SIG-M5 treated with dmso at 0.1 percent for 504 hours (cell line): Measurements from ENCODE around the gene C1orf232.
A peak's percentile ranks its signal among the peaks of the same experiment; 100 is the strongest.

Source experiments
- DNase-seq: peaks from one replicate; lab custom pipeline; 2025; ENCODE audit not compliant: unreplicated experiment; lab: John Stamatoyannopoulos, UW

The C1orf232 gene

GRCh38 chr1:26180010-26180506 lies 11.3 kb upstream of the C1orf232 start:
- no peak for DNase-seq

GRCh38 chr1:26177182-26177684 lies 8.5 kb upstream of the C1orf232 start, which contains the start of gene CNKSR1:
Gene CNKSR1 (plus strand): TSS chr1:26177491. CDS start chr1:26177548, 57 bp downstream.
- DNase-seq: peak; percentile 40

DNA sequence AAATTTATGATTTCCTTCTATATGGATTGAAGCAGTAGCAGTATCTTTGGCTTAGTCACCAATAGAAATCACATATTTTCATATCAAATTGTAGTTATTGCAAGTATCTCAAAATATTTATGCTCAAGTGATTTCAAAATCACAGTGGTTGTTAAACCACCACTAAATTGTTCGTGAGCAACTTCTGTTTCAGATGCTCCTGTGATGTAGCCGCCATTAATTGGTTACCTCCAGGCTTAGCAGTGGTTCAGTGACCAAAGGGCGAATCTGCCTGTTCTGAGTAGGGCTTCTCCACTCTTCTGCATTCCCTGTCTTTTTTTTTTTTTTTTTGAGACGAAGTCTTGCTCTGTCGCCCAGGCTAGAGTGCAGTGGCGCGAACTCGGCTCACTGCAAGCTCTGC lies 6.6 kb upstream of the C1orf232 start:
- no peak for DNase-seq

DNA sequence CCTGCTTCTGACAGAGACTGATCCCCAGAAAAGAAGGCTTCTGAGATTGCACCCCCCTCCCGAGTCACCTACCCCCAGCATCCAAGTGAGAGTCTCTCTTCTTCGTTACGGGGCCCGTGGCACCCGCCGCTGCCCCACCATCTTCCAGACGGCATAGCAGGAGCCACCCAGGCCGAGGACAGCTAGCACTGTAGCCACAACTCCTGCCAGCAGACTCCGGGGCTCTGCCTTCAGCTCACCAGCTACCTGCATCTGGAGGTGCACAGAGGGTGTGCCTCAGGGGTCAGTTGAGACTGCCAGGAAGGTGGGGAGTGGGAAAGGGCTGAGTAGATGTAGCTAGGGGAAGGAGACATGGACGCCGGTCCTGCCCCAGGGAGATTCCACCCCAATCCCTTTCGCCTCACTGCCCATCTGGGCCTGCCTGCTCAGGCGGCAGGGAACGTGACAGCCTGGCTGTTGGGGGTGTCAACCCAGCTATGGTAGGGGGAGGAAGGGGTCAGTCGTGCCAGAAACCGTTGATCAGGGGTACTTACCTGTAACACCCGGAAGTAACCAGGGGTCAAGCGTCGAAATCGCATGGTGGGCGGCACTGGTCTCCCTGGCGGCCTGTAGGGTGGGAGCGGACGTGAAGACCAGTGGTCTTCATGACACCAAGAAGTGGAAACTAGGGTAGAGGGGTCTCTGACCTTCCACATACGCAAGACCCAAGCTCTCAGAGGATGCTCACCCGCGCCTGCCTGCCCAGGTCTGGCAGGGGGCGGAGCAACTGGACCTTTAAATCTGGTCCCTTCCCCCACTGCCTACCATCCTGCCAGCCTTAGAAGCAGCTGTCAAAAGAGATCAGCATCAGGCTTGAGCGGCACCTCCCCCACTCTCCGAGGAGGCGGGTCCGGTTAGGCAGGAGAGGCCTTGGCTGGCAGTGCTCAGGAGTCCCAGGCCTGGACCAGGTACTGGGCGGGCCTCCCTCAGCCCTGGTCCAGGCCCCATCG lies 2.6 kb upstream of the C1orf232 start, which contains the start of gene ZNF593OS:
TSS of gene ZNF593OS (minus strand) at position 749 of the 989 bp plus-strand sequence. CDS start at position 578, 171 bp downstream.
- DNase-seq: no peak

DNA sequence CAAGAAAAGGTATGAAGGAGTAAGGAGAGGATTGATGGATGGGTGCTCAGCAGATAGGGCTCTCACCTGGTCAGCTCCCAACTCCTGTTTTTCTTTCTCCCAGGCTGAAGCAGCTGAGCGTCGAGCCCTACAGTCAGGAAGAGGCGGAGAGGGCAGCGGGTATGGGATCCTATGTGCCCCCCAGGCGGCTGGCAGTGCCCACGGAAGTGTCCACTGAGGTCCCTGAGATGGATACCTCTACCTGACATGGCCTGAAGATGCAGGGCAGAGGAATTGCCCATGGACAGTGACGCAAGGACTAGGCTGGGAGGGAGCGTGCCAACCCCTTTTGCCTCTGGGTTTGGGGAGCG lies 1.7 kb upstream of the C1orf232 start:
- DNase-seq: no peak

- peak; percentile 86 for DNase-seq
These were observed 1.1 kb upstream of the C1orf232 start, which contains the start of gene ZNF593 for GRCh38 chr1:26169669-26170471. Gene ZNF593 (plus strand): TSS chr1:26169908. CDS start chr1:26169984, 76 bp downstream.

GRCh38 chr1:26169198-26169554 lies 413 bp upstream of the C1orf232 start:
- no peak for DNase-seq

- no peak for DNase-seq
These were observed 2.0 kb downstream of the C1orf232 start for GRCh38 chr1:26166719-26167281.

GRCh38 chr1:26164861-26165842 lies 3.6 kb downstream of the C1orf232 start:
- DNase-seq: no peak

DNA sequence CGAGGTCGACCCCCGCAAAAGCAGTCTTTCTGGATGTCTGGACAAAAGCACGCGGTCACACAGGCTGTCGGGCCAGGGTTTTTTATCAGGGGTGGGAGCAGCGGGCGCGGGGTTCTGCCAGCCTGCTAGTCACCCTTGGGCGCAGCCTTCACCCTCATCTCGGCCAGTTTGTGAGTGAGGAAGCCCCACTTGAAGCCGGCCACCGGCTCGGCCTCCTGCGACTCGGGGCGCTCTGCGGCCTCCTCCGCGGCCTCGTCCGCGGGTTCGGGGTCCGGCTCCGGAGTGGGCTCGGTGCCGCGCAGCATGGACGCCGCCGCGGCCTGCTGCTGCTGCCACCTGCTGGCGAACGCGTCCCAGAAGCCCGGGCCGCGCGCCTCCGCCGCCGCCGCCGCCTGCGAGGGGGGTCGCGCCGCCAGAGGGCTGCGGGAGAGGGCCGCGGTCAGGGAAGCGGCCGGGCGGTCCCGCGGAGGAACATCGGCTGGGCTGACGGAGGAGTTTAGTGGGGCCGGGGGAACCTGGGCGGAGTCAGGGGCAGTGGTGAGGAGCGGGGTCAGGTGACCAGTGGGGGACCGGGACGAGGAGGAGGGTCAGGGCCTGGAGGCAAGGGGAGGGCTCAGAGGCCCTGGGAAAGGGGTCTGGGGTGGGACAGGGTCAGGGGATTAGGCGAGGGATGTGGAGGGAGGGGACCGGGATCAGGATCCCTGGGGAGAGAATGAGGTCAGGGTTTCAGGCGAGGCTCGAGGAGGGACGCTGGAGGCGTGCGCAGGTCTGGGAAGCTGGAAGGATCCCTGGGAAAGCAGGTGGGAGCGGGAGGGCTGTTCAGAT lies 4.5 kb downstream of the C1orf232 start:
- DNase-seq: no peak

DNA sequence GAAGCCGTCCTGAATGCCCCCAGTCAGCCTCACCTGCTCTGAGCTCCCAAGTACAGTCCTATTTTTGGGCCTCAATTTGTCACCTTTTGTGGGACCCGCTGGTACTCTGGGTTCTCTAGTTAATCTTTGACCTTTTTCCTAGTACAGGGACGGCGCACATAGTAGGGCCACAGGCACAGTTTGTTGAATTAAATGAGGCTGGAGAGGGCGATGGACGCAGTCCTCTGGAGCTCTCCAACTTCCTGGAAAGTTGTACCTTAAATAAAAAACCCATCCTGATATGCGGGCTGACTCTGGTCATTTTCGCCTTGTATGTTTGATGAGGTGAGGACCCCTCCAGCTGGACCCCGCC lies 5.1 kb downstream of the C1orf232 start:
- no peak for DNase-seq

GRCh38 chr1:26162220-26162709 lies 6.5 kb downstream of the C1orf232 start:
- no peak for DNase-seq

- DNase-seq: peak; percentile 30
These were observed 7.1 kb downstream of the C1orf232 start for GRCh38 chr1:26161415-26162219.

DNA sequence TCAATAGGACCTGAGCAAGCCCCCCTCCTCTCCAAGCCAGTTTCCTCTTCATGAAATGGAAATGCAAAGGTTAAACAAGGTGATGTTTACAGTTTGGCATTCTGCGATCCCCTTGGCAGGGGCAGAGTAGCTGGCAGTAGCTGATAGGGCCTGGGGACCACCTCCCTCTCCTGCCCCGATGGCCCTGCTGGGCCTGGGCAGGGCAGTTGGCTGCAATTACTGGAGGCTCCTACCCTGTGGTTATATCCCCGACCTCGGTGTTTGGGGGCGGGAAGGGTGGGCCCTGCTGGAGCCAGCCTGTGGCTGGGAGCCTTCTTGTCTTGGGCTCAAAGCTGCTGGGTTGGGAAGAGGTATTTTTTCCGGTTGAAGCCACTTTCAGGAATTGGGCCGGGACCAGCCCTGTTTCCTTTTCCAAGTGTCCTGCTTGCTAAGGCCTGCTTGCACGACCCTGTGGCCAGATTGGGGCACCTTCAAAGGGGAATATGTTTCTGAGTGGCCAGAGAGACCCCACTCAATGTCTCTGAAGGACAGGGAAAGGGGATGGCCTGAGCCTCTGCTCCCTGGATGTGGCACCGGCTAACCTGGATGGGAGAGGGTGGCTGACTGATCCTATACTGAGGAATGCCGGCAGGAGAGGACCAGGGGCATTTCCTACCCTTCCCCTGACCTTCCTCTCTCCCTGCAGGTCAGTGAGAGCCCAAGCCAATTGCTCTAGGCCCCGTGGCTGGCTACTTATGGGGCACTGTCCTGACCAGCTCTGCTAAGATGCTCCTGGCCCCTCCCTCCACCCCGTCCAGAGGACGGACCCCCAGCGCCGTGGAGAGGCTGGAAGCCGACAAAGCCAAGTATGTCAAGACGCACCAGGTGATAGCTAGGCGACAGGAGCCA lies 8.0 kb downstream of the C1orf232 start:
- no peak for DNase-seq

GRCh38 chr1:26159743-26160039 lies 9.1 kb downstream of the C1orf232 start:
- DNase-seq: no peak

DNA sequence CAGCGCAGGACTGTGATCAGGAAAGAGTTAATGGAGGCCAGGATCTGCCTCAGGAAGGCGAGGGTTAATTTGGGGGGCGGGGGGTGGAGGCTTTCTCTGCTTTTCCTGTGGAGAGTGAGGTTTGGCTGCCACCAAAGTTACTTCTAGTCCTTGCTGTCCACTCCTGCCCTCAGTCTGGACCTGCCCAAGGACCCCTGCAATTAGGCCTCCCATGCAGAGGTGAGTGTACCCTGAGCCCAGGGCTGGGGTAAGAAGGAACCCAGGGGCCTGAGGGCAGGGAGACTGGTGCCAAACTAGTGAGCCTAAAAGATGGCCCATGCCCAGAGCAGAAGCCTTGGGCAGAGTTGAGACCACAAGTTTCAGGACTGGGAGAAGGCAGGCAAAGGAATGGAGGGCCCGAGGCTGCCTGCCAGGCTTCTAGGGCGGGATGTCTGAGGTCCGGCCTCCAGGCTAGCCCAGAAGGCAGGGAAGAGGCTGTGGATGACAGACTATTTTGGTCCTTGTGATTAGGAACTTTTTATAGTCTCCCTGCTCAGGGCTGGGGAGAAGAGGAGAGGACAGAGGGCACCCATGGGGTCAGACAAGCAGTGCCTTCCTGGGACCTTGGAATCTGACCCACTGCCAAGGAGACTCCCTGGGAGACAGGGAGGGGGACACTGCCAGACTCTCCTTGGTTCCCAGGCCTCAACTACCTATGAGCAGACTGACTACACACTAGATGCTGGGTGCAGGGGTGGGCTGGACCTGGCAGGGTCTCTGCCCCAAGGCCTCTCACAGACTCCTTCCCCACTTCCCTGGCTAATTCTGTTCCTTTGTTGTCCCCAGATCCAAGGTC lies 9.6 kb downstream of the C1orf232 start, which contains the start of gene FAM110D:
TSS of gene FAM110D (plus strand) at position 172 of the 835 bp plus-strand sequence. CDS start 2,213 bp downstream, outside the sequence.
- no peak for DNase-seq
